Tibial nerve (tissue), 4 donors: Measurements from ENCODE around the gene WNT4.

Experiments used
- CTCF ChIP-seq, 5 experiments: fragments of 200-600 bp in 3 of 5; fragments of 450-650 bp in 2 of 5; sonication (generic) in 3 of 5; IDR thresholded peaks; one replicate each; pipeline ENCODE4 v1.5.1; 2016 to 2019; ENCODE audit warnings: antibody characterized with exemption in 5 of 5, mild to moderate bottlenecking in 3 of 5, moderate library complexity in 2 of 5
- EP300 ChIP-seq, 2 donors: sonication (generic); formaldehyde crosslinking; IDR thresholded peaks; one replicate each; pipeline ENCODE4 v1.6.1; 2017; ENCODE audit warnings: antibody characterized with exemption in 2 of 2, mild to moderate bottlenecking in 1 of 2

- TF ChIP-seq CTCF (IDR thresholded peaks at IDR 0.05) = no peak
- TF ChIP-seq EP300 (IDR thresholded peaks at IDR 0.05) = no peak
Measured at GRCh38 chr1:22171951-22172715, 29.2 kb upstream of the WNT4 start.
